Body of pancreas (tissue), 4 donors: ENCODE data around the gene RPTOR.

ENCODE experiments used
- POLR2A ChIP-seq, 3 donors: fragments of 450-650 bp; IDR thresholded peaks; one replicate each; pipeline ENCODE4 v1.6.1; 2016; ENCODE audit warnings: antibody characterized with exemption in 3 of 3, mild to moderate bottlenecking in 2 of 3
- TF ChIP-seq, protein P1 (sequence below), 7 experiments: fragments of 450-650 bp in 4 of 7; fragments of 200-600 bp in 3 of 7; sonication (generic) in 3 of 7; IDR thresholded peaks; one replicate each; pipeline ENCODE4 v1.5.1; 2016 to 2019; ENCODE audit warnings: antibody characterized with exemption in 7 of 7

DNA sequence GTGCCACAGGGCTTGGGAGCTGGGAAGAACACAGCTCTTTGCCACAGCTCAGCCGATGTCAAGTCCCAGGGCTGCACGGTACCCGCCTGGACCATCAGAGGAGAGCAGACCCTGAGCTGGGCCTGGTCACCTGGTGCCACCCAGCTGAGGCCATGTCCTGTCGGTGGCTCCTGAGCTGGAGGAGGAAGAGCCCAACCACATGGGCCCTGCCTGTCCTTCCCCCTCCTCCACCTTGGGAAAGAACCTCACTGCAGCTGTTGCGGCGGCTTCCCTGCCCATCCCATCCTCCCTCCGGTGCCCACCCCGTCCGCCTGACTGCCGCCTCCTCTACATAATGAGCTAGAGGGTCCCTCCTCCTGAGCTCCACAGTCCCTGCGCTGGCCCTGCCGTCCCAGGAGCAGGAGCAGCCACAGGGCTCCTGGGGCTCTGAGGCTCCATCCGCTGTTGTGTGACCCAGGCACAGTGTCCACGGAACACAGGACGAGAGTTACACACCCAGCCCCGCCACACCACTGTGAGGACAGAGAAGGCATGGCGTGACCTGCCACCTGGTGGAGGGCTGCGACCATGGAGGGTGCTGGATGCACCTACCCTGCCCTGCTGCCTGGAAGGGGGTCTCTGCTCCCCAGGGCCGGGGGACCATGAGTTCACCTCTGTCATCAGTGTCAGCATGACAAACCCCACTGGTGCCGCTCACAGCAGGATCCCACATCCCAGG lies 425.6 kb downstream of the RPTOR start:
- TF ChIP-seq, protein P1, sequence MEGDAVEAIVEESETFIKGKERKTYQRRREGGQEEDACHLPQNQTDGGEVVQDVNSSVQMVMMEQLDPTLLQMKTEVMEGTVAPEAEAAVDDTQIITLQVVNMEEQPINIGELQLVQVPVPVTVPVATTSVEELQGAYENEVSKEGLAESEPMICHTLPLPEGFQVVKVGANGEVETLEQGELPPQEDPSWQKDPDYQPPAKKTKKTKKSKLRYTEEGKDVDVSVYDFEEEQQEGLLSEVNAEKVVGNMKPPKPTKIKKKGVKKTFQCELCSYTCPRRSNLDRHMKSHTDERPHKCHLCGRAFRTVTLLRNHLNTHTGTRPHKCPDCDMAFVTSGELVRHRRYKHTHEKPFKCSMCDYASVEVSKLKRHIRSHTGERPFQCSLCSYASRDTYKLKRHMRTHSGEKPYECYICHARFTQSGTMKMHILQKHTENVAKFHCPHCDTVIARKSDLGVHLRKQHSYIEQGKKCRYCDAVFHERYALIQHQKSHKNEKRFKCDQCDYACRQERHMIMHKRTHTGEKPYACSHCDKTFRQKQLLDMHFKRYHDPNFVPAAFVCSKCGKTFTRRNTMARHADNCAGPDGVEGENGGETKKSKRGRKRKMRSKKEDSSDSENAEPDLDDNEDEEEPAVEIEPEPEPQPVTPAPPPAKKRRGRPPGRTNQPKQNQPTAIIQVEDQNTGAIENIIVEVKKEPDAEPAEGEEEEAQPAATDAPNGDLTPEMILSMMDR (IDR thresholded peaks at IDR 0.05), result peak in 6 of 7 experiments; percentile 6 to 28 (median 22)
- no peak for TF ChIP-seq POLR2A (IDR thresholded peaks at IDR 0.05)
